EH (cell line): ENCODE data around the gene LRCOL1.

Experiments
- DNase-seq: peaks from one replicate; pipeline ENCODE4 v3.0.0-alpha.2; 2015; ENCODE audit warnings: low read depth

Gene LRCOL1

GRCh38 chr12:132581348-132582057, 28.9 kb downstream of the LRCOL1 start:
- DNase-seq: no peak

- no peak for DNase-seq
Measured at GRCh38 chr12:132580701-132581292, 29.6 kb downstream of the LRCOL1 start.

GRCh38 chr12:132579744-132580143, 30.6 kb downstream of the LRCOL1 start:
- DNase-seq: no peak

GRCh38 chr12:132578826-132579225, 31.6 kb downstream of the LRCOL1 start:
- DNase-seq: no peak

- DNase-seq: no peak
Measured at GRCh38 chr12:132578118-132578517, 32.3 kb downstream of the LRCOL1 start.

- DNase-seq: no peak
Measured at GRCh38 chr12:132577191-132577920, 33.0 kb downstream of the LRCOL1 start.

GRCh38 chr12:132576701-132577100, 33.7 kb downstream of the LRCOL1 start:
- no peak for DNase-seq

- no peak for DNase-seq
Measured at GRCh38 chr12:132575661-132576060, 34.7 kb downstream of the LRCOL1 start.

- no peak for DNase-seq
Measured at GRCh38 chr12:132574271-132574996, 35.9 kb downstream of the LRCOL1 start.

GRCh38 chr12:132572801-132573760, 37.3 kb downstream of the LRCOL1 start:
- DNase-seq: no peak

- no peak for DNase-seq
Measured at GRCh38 chr12:132572106-132572505, 38.3 kb downstream of the LRCOL1 start.

GRCh38 chr12:132571598-132571997, 38.8 kb downstream of the LRCOL1 start:
- DNase-seq: no peak

GRCh38 chr12:132571051-132571450, 39.3 kb downstream of the LRCOL1 start:
- DNase-seq: no peak

GRCh38 chr12:132570635-132571034, 39.7 kb downstream of the LRCOL1 start:
- DNase-seq: no peak

- no peak for DNase-seq
Measured at GRCh38 chr12:132569856-132570480, 40.4 kb downstream of the LRCOL1 start.

GRCh38 chr12:132568826-132569480, 41.4 kb downstream of the LRCOL1 start:
- no peak for DNase-seq

GRCh38 chr12:132568301-132568700, 42.1 kb downstream of the LRCOL1 start:
- no peak for DNase-seq

GRCh38 chr12:132566516-132567131, 43.8 kb downstream of the LRCOL1 start:
- no peak for DNase-seq

GRCh38 chr12:132565365-132565764, 45.0 kb downstream of the LRCOL1 start:
- DNase-seq: no peak

- no peak for DNase-seq
Measured at GRCh38 chr12:132563911-132564310, 46.5 kb downstream of the LRCOL1 start.
